Renal cortical epithelial cell (primary cell): ENCODE data around the gene WFDC5. TPM values are rescaled to one million over a fixed set of nuclear protein-coding genes. Genes with fewer than 3 reads are reported as not detected.
A peak's percentile ranks its signal among the peaks of the same experiment; 100 is the strongest.
"Not testable (repeated sequence)": the region's sequence is repeated elsewhere in the genome, so short reads cannot be mapped to it uniquely, and the experiment has no call there.

Experiments
- DNase-seq: peaks from one replicate; pipeline ENCODE4 v3.0.0-alpha.2; 2011; ENCODE audit warnings: low read depth
- total RNA-seq: library from RNA; depleted of rRNA; stranded (reverse); fragments of >200 nt; gene quantifications from 2 replicates; pipeline ENCODE4 v1.2.3, GENCODE V29; 2014

WFDC5 gene
- not detected in 2 replicates for total RNA-seq

DNA sequence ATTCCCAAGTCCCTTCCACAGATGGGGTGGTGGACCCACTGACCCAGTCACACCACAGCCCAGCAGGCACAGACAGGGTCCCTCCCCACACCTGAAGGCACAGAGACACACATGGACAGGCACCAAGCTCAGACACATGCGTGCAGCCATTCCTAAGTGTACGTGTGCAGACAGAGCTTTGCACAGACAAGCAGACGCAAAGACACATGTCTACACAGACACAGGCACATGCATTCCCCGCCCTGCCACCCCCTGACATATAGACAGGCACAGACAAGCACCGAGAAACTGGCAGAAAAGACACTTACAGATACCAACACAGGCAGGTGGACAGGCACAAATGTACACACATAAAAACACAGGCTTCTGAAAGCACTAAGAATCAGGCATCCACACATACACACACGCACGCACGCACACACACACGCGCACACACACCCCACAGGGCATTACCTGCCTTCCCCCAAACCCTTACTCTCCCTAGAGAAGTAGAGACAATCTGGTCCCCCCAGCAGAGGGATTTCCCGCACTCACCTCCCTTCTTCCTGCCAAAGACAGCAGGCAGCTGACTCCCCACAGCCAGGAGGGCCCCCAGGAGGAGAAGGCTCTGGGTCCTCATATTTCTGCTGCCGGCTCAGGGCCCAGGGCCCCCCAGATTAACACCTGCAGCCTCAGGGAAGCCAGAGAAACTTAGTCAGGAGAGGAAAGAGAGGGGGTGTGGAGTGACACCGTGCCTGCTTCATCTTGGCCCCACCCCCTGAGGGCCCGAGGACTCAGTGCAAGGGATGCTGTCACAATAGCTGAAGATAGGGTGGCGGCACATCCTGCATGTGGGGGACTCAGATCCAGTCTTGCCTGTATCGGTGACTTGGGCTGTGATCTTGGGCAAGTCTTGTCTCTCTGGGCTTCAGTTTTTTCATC lies at the start of gene WFDC5:
WFDC5 (minus strand) TSS at position 710 of the 921 bp plus-strand sequence; CDS start at position 619, 91 bp downstream.
- no peak for DNase-seq

DNA sequence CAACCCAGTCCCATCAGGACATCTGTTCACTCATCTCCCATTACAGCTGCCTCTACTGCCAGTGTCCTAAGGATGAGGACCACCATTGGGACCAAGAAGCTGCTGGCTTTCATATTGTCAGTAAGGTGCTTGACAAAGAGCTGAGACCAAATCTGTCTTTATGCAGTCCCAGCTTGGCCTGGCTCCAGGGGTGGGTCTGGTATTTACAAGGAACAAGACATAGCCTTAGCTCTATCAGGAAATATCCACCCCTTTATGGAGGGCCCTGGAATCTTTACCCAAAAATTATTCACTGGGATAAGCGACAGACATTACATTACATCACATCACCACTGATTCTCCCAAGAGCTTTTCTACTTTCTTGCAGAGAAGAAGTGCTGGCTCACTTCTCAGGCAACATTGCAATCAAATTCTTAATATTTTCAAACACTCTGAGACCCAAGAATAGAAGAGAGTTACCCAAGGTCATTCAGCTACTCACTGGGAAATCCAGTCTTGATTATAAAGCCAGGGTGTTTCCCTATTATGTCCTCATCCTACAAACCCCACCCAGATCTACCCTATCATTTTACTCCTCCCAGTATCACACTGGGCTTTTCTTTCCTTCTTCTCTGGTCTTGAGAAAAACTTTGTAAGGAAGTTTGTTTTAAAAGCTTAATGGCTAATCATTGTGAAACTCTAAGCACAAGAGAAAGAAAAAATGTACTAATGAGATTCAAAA lies 48.3 kb upstream of the WFDC5 start:
- DNase-seq: no peak

GRCh38 chr20:45157962-45158361 lies 43.0 kb upstream of the WFDC5 start:
- DNase-seq: peak; percentile 94

DNA sequence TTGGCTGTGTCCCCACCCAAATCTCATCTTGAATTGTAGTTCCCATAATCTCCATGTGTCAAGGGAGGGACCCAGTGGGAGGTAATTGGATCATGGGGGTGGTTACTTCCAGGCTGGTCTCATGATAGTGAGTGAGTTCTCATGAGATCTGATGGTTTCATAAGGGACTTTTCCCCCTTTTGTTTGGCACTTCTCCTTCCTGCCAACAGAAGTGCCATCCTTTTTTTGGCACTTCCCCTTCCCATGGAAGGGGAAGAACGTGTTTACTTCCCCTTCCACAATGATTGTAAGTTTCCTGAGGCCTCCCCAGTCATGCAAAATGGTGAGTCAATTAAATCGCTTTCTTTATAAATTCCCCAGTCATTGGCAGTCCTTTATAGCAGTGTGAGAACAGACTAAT lies 41.7 kb upstream of the WFDC5 start:
- DNase-seq: no peak

- DNase-seq: not testable (repeated sequence)
These were observed 39.8 kb upstream of the WFDC5 start for GRCh38 chr20:45154794-45155193.

- DNase-seq: no peak
These were observed 39.2 kb upstream of the WFDC5 start for GRCh38 chr20:45154183-45154582.

DNA sequence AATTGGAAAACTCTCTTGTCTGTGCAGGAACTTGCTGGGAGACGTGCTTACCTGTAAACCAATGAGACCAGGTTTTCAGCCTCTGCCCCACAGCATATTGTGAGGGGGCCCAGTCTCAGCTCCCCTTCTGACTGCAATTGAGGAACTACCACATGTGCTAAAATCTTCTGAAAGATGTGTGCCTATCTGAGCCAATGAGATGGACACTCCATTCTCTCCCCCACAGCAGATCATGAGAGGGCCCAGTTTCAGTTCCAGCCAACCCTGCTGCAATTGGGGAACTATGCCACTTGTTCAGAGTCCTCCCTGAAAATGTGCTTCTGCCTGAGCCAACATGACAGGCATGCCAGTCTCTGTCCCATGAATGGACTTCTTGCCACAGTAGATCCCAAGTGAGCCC lies 38.8 kb upstream of the WFDC5 start:
- no peak for DNase-seq

DNA sequence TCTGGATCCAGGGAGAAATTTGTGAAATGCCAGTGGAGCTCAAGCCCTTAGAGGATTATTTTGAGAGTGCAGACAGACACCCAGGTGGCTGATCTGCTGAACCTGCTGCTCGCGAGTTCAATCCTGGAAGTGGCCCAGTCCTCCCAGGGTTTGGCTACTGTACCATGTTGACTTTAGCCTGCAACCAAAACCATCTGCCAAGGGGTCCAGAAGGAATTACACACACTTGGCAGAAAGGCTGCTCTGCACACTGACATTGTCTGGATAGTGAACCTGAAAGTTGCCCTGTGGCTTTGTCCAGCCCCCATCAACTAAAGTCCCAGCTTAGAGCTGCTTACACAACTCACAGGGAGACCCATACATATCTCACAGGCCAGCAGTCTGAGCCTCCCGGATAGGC lies 38.2 kb upstream of the WFDC5 start:
- DNase-seq: no peak

DNA sequence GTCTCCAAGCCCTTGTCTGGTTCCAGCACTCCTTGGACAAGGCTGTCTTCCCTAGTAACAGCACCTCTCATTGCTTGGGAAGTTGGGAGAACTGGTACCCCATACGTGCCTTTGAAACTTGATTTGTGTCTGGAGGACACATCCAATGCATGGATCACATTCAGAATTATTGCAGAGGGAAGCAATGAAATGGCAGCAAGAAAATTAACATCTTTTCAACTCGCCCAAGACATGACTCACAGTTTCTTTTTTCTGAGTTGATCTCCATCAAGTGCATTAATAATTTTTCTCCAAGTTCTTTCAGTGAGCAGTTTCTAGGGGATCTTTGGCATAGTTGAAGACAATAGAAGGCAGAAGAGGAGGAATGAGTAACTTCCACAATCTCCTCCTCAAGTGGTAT lies 37.4 kb upstream of the WFDC5 start:
- DNase-seq: peak; percentile 38

GRCh38 chr20:45149062-45149461 lies 34.1 kb upstream of the WFDC5 start:
- no peak for DNase-seq

DNA sequence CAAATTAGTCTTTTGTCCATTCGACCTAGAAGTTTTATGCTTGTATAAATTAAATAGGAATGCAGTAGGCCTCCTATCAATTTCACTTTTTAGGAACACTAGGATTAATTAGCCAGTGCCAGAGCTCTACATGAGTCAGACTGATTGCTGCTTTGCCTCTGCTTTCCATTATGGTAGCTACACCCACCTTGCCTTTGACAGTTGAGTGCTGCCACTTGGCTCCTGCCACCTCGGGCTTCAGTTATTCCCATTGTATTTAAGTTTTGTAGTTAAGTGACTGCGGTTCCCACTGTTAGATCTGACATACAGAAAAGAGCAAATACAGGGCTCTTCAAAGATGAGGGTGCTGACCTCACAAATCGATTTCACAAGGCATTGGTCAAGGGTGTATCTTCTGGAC lies 25.9 kb upstream of the WFDC5 start:
- no peak for DNase-seq

GRCh38 chr20:45139733-45140375 lies 24.9 kb upstream of the WFDC5 start:
- DNase-seq: not testable (repeated sequence)

DNA sequence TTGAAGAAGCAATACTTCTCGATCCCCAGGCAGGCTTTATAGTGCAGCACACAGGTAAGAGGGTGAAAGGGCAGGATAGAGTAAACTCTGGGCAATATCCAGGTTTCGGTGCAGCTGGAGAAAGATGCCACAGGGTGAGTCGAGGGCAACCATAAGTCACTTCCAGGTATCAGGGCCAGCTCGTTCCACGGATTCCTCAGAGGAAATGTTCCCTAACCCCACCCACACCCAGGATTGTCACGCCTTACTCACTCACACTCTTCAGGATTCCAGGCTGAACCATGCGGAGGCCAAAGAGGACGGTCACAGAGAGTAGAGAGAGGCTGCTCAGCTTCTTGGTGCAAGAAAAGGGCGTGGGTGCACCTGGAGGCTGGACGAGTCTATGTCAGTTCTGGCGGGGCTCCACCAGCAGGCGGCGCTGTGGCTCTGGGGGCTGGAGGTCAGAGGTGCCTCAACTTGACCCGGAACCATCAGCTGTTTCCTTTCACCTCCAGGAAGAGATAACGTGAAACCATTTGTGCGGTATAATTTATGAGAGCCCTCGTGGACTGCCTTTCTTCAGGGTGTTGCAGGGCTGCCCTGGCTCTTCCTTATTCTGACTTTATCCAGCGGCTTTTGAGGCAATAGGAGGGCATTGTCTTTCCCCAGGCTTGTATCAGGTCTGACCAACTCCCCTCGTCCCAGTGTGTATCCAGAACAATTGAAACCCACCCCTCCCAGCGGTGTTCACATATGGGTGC lies 23.8 kb upstream of the WFDC5 start:
- peak; percentile 51 for DNase-seq

- DNase-seq: no peak
These were observed 21.9 kb upstream of the WFDC5 start for GRCh38 chr20:45136911-45137310.

DNA sequence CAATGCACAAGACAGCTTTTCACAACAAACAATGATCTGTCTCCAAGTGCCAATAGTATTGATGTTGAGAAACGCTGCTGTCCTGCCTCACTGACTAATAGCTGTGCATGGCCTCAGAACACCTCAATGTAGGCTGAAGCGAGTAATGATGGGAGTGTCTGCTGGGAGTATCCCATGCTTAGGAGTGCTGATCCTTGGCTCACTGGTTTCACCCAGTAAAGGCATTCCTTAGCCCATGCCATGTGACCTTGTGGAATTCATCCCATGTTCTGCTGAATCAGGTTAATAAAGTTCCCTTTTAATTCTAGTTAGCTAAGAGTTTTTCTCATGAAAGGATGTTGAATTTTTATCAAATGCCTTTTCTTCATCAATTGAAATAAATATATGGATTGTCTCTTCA lies 13.1 kb upstream of the WFDC5 start:
- DNase-seq: peak; percentile 97

DNA sequence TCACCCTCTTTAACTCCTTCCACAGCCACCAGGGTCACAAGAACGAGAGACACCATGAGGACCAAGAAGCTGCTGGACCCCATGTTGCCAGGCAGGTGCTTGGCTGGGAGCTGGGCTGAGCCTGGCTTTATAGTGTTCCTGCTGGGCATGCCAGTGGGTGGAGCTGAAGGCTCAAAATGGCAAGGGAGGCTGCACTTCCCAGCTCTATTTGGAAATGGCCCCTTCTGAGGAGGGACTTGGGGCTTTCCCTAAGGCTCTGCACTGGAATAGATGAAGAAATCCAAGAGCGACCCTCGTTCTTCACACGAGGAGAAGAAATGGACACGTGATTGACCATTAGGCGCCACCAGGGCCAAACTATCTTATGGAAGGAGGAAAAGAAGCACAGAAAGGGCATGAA lies 9.4 kb upstream of the WFDC5 start, which contains the start of gene WFDC12:
WFDC12 (minus strand) TSS at position 101 of the 400 bp plus-strand sequence; CDS start at position 83, 18 bp downstream.
- DNase-seq: no peak

DNA sequence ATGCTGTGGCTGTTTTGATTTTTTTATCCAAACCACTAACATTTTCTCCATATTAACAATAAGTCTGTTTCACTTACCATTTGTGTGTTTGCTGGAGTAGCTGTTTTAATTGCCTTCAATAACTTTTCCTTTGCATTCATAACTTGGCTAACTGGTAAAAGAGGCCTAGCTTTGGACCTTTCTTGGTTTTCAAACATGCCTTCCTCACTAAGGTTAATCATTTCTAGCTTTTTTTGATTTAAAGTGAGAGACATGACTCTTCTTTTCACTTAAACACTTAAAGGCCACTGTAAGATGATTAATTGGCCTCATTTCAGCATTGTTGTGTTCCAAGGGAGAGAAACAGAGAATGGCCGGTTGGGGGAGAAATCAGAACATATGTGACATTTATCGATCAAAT lies 6.4 kb upstream of the WFDC5 start:
- DNase-seq: no peak

GRCh38 chr20:45119556-45120266 lies 4.7 kb upstream of the WFDC5 start:
- DNase-seq: no peak

GRCh38 chr20:45118028-45118427 lies 3.1 kb upstream of the WFDC5 start:
- no peak for DNase-seq

- no peak for DNase-seq
These were observed 2.6 kb upstream of the WFDC5 start for GRCh38 chr20:45117581-45117980.

DNA sequence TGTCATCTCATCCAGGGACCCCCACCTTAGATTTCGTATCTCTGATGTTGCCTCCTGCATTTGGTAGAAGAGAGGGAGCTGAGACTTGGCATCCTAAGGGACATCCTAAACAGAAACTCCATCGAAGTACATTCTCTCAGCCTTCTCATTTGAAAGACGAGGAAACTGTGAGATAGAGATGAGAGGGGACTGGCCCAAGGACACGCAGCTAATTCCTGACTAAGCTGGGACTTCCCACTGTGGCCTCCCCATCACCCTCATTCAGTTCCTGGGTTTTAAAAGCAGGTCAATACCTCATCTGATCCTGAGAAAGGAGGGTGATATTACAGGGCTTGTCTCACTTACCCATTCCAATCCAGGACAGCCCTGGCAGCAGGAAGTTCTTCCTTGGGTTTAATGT lies 855 bp upstream of the WFDC5 start:
- DNase-seq: no peak
